ENCODE measurements around the gene HSFY1.
"Not testable (repeated sequence)": the region's sequence is repeated elsewhere in the genome, so short reads cannot be mapped to it uniquely, and the experiment has no call there.

Gene HSFY1

GRCh38 chrY:18546420-18546819, at the start of gene HSFY1:
Gene HSFY1 (plus strand): TSS chrY:18546720. CDS start chrY:18546788, 68 bp downstream.
- not testable (repeated sequence) for H3K27me3 ChIP-seq (replicated peaks; ENCODE audit: control insufficient read depth, insufficient read depth, low read length); H3K4me3 ChIP-seq (replicated peaks; ENCODE audit: low read depth, low read length); DNase-seq (ENCODE audit: extremely low read depth, insufficient read length); H3K36me3 ChIP-seq (ENCODE audit: control insufficient read depth, insufficient read depth, low read length)

GRCh38 chrY:18504266-18504665, 42.3 kb upstream of the HSFY1 start:
- H3K27me3 ChIP-seq (replicated peaks; ENCODE audit: control insufficient read depth, insufficient read depth, low read length); H3K36me3 ChIP-seq (ENCODE audit: control insufficient read depth, insufficient read depth, low read length); H3K4me3 ChIP-seq (replicated peaks; ENCODE audit: low read depth, low read length); DNase-seq (ENCODE audit: extremely low read depth, insufficient read length): not testable (repeated sequence)

GRCh38 chrY:18530995-18531655, 15.4 kb upstream of the HSFY1 start:
- not testable (repeated sequence) for DNase-seq (ENCODE audit: extremely low read depth, insufficient read length); H3K4me3 ChIP-seq (replicated peaks; ENCODE audit: low read depth, low read length); H3K27me3 ChIP-seq (replicated peaks; ENCODE audit: control insufficient read depth, insufficient read depth, low read length); H3K36me3 ChIP-seq (ENCODE audit: control insufficient read depth, insufficient read depth, low read length)

- not testable (repeated sequence) for H3K36me3 ChIP-seq (ENCODE audit: control insufficient read depth, insufficient read depth, low read length); DNase-seq (ENCODE audit: extremely low read depth, insufficient read length); H3K4me3 ChIP-seq (replicated peaks; ENCODE audit: low read depth, low read length)
Observed at GRCh38 chrY:18538952-18539351, 7.6 kb upstream of the HSFY1 start.

GRCh38 chrY:18553132-18553531, 6.6 kb downstream of the HSFY1 start:
- not testable (repeated sequence) for DNase-seq (ENCODE audit: extremely low read depth, insufficient read length); H3K4me3 ChIP-seq (replicated peaks; ENCODE audit: low read depth, low read length); H3K27me3 ChIP-seq (replicated peaks; ENCODE audit: control insufficient read depth, insufficient read depth, low read length); H3K36me3 ChIP-seq (ENCODE audit: control insufficient read depth, insufficient read depth, low read length)

More at GRCh38 chrY:18538952-18539351, 7.6 kb upstream of the HSFY1 start:
- H3K27me3 ChIP-seq (replicated peaks; ENCODE audit: control insufficient read depth, insufficient read depth, low read length), result not testable (repeated sequence)

GRCh38 chrY:18565915-18566314, 19.4 kb downstream of the HSFY1 start:
- not testable (repeated sequence) for H3K27me3 ChIP-seq (replicated peaks; ENCODE audit: control insufficient read depth, insufficient read depth, low read length); H3K36me3 ChIP-seq (ENCODE audit: control insufficient read depth, insufficient read depth, low read length); DNase-seq (ENCODE audit: extremely low read depth, insufficient read length); H3K4me3 ChIP-seq (replicated peaks; ENCODE audit: low read depth, low read length)
